GM03348 (cell line): ENCODE measurements around the gene CRYGN.

Source experiments
- DNase-seq: peaks from one replicate; pipeline ENCODE4 v3.0.0; 2012; ENCODE audit warnings: low spot score

The CRYGN gene

DNA sequence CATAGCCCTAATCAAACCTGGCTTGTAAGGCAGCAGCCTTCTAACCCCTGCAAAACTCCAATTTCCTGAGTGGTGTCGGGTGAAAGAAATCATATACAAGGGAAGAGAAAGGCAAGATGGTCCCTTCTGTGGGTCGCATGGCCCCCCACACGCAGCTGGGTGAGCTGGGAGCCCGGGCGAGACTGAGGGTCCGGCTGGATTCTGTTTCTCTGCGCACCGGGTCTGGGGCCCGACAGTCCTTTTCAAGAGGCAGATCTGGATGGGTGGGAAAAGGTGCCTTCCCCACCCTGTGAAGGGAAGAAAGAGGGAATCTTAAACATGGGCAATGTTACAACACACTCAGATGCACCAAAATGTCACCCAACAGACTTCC is 48.6 kb downstream of the CRYGN start:
- no peak for DNase-seq

DNA sequence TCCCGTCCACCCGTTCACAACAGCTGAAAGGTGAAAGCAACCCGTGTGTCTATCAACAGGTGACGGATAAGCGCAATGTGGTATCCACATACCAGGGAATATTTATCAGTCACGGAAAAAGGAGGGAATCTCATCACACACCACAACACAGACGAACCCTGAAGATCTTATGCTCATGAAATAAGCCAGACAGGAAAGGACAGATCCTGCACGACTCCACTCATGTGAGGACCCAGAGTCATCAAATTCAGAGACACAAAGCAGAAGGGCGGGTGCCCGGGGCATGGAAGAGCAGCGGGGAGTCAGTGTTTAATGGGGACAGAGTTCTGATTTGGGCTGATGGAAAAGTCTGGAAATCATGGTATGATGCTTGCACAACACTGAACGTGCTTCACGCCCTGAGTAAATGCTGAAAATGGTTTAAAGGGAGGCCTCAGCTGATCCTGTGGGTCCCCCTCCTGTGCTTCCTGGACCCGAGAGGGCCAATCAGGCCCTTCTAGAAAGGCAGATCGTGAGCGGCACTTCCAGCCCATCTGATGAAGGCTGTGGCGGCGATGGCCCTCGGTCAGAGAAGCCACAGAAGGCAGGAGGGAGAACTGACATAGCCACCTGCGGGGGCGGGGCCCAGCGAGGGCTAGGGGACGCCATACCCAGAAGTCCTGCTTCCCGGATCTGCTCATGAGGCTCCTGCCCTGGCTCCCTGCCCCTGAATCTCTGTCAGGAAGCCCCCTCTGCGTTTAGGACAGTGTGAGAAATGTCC is 49.2 kb downstream of the CRYGN start:
- DNase-seq, result no peak

DNA sequence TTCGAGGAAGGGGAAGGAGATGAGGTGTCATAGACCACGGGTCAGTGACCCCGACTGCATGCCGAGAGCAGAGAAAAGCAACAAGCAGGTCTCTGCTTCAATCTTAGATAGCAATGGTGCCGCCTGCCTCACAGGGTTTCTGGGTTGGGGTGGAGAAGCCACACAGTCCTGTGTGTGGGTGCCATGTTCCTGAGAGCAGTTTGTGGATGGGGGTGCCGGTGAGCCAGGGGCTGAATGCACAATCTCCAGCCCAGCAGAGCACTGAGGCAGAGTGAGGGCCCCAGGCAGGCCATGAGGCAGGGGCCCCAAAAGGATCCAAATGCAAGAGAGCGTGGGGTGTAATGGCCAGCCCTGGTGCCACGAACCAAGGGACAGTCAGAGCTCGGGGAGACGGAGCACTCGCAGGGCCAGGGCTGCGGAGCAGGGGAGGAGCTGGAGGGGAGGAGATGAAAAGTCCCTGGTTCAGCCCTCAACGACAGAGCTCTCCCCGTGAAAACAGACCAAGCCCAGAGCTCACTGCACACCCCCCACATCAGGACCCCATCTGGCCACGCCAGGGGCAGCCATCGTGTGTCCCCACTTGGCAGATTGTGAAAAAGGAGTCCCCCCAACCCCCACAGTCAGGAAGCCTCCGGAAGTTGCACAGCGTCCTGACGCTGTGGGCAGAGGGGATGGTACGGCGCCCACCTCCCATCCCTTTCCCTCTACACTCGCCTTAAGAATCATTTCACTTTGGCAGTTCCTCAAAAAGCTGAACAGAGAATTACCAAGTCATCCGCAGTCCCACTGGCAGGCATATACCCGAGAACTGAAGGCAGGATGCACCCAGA is 50.0 kb downstream of the CRYGN start:
- no peak for DNase-seq

DNA sequence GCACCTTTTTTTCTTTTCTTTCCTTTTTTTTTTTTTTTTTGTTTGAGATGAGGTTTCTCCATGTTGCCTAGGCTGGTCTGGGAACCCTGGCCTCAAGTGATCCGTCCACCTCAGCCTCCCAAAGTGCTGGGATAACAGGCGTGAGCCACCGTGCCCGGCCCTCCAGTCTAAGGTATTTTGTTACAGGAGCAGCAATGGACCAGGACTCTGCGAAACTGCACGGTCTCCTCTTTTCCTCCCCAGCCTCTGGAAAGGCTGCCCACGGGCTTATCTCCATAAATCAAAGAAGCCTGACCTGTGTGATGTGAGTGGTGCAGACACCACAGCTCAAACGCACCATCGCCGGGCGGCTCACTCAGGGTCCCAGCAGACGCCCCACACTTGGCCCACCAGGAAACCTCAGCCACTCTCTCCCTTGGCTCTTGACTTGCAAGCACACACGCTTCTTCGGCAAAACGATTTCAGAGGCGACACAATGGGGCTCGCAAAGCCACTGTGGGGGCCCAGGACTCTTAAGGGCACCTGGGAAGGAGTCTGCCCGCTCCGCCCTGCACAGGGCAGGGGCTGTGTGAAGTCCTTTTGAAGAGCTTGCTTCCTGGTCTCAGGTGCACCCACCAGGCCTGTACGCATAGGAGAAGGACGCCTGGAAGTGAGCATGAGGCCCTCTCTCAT is 50.7 kb downstream of the CRYGN start:
- DNase-seq, result no peak

DNA sequence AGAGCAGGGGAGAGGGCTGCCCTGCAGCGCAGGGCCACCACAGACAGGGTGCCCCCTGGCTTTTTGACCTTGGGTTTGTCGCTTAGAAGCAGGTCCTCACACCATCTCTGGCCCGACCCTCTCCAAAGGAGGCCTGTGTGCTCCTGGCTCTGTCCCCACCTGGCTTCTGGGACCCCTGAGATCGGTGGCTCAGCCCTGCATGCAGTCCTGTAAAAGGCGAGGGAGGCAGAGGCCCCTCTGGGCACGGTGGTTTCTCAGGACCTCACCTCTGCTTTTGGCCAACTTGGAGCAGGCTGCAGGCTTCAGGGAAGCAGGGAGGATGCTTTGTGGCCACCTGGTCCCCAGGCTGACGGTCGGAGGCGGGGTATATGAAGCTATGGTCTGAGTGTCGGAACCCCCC is 51.5 kb downstream of the CRYGN start:
- no peak for DNase-seq

DNA sequence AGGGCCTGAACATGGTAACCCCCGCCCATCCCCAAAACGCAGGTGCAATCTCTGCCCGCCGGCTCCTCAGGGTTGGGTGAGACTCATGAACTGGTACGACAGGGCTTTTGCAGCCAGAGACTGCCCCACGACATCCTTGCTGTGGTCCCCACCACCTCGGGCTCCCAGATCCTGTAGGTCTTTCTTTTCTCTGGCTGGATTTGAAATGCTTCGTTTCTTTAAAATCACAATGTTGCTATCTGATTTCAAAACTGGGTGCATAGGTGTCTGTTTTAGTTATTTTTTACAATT is 52.0 kb downstream of the CRYGN start:
- DNase-seq, result no peak

DNA sequence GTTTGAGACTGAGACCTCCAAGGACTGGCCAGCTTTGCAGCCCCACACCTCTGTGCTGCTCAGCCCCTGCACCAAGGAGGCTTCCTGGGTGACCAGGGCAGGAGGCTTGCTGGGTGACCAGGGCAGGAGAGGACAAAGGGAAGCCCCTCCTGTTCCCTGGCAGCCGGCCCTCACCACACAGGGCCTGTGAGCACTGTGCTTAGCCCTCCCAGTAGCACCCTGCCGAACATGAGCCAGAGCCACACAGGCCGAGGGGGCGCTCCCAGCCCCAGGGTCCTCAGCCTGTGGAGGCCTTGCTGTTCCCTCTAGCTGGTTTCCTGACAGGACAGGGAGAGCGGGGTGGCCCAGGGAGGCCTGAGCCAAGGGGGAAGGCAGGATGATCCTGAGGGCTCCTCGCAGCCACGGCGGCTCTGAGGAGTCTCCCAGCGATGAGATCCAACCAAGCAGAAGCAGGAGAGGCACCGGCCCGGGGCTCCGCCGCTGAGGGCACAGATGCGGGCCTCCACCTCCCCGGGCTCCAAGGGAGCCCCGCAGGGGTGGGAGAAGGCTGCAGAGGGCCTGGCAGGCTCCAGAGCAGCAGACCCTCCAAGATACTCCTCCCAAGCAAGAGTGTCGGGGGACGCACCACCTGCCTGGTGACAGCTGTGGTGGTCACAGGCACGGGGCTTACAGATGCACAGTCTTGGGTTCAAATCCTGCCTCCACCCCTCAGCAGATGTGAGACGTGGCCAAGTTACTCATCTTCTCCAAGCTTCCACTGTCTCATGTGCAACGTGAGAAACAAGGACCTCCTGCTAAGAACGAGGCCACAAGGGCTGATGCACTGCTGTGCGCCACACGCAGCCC is 52.6 kb downstream of the CRYGN start:
- DNase-seq, result no peak

DNA sequence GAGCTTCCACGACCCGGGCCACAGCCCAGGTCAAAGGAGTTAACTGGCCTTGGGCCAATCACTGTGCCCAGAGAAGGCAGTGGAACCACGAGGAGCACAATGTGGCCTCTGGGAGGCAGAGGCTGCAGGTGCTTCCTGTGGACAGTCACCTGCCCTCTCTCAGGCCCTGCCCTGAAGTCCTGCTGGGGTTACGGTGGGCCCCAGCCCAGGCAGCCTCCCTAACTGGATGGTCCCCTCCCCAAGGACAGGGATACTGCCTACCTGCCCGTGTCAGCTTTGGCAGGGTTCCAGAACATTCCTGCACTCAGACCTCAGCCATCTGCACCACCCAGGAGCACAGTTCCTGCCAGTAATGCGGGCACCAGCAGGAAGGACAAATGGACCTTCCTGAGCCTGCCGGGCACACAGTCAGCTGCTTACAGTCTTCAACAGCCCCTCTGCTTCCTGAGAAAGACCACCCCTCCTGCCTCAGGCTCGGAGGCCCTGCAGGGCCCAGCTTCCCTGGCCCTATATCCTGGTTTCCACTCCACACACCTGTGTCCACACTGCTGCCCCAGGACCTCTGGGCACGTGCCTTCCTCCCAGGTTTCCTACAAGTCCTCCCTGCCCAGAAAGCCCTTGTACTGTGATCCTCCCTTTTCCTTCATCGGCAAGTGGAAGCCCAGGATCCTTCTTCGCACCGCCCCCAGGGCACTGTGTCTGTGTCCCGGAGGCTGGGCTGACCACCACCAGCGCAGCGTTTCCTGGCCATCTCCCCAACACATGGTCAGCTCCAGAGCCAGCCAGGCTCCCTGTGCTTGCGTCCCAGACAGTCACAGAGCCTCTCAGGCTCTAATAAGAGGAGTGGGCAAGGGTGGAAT is 53.4 kb downstream of the CRYGN start:
- no peak for DNase-seq

DNA sequence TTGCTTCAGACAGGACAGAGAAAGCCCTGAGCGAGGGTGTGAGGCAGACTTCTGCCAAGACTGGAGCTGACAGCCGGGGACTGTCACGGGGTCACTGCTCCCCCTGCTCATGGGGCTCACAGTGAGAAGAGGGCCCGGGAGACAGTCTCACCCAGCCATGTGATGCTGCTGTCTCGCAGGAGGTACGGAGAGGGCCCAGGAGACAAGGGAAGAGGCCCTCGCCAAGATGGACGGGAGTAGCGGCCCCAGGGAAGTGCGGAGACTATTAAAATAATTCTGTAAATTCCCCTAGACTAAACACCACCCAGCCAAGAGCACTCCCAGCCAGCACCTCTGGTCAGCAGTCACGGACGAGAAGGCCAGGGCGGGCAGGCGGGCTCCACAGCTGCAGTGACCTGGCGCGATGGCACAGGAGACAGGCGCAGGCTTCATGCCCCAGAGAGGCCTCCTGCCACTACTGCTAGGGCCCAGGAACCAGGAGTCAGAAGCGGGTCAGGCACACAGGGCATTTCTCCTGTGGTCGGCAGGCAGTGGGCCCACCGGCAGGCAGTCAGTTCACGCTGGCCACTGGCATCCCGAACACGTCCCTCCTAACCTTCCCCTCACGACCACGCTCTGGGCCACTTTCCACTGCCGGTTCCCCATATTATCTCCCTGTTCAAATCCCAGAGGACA is 54.2 kb downstream of the CRYGN start:
- DNase-seq, result no peak

DNA sequence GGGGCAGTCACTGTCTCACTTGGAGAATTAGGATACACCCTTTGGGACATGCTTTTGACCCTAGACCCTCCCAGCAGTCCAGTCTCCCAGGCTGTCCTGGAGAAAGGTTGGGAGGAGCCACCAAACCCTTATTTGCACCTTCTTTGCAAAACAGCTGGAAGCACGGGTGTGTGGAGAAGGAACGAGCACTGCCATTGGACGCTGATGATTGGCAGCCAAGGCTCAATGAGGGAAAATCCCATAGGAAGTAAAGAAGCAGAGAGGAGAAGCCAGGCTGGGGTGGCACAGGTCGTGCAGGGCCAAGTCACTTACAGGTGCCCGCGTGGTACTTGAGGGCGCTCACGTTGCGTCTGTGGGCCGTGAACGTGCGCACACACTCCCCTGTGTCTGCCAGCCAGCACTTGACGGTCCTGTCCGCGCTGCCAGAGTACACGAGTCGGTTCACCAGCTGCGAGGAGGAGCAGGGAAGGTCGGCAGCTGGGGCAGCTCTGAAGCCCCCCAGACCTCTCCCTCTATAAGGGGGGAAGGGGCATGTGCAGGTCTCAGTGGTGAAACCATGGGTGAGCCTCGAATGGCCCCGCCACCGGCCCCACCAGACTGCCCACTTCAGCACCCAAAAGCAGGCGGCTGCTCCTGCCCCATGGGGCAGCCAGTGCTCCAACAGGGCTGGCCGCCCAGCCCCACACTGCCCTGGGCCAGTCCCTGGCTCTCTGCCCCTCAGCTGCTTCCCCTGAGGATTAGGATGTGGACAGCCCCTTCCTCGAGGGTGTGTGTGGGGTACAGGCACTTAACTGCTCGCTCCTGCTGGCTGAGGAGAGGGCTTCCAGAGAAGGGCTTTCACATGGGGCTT is 54.9 kb downstream of the CRYGN start:
- no peak for DNase-seq

DNA sequence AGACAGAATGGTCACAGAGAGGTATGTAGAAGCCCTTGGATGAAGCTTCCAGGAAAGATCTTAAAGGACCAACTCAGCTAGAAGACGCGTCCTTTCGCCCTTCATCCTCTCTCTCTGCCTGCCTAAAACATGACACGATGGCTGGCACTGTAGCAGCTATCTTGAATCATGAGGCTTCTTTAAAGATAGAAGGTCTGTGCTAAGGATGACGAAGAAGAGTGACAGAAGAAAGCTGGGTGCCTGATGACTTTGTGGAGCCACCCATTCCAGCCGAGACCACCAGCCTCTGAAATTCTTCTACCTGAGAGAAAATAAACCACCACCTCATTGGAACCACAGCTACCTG is 55.6 kb downstream of the CRYGN start:
- DNase-seq, result no peak

DNA sequence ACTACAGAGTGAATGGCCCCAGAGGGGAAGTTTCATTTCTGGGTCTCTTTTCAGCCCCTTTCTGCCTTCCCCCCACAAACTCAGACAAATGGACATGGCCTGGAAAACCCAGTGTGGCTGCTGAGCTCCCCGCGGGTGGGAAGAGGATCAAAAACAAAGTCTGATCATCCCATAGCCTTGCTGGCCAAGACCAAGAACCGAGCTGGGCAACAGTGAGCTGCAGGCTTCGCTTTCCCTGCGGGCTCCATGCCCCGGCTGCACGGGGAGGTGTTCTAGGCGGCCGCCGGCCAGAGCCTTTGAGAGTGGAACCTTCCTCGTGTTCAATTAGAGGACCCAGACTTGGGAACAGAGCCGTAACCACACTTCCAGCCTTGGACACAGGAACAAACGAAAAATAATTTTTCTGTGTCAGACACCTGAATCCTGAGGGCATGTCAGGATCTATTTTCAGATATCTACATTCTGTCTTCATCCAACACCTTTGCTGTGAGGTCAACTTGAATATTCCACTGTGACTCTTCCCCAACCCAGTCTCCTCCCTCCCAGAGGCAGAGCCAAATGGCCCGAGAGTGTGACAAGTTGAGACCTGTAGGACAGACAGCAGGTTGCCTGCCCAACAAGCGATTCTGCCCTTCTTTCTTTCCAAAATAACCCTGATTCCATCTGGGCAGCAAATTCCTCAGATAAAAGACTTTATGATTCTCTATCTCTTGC is 56.1 kb downstream of the CRYGN start:
- DNase-seq, result no peak

DNA sequence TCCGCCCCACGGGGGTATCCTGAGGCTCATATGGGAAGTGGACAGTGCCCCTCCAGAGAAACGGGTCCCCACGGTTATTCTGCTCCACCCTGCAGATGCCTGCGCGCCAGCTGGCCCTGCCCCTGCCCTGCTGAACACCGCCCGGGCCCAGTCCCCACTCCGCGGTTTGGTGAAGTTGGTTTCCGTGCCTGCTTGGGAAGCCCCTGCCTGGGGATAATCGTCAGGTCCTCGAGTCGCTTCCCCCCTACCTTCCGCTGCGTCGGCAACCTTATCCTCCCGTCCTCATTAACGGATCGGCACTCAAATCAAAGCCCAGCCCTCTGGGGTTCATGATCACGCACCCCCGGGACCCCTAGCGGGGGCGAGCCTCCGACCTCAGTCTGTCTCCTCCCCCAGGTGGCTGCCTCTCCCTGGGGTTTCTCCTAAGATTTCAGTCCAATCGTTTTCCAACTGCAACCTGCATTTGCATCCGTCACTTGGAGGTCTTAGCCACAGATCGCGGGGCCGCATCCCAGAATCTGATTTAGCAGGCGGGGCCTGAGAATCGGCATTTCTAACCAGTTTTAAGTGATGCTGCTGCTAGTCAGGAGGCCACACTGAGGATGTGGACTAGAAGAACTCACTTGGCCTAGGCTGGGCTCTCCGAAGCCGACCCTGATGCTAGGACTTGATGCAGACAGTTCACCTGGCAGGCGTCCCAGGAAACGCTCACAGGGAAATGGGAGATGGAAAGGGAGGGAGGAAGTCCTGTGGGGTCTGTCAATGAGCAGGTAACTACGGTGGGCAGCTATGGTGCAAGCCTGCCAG is 57.7 kb downstream of the CRYGN start:
- no peak for DNase-seq

DNA sequence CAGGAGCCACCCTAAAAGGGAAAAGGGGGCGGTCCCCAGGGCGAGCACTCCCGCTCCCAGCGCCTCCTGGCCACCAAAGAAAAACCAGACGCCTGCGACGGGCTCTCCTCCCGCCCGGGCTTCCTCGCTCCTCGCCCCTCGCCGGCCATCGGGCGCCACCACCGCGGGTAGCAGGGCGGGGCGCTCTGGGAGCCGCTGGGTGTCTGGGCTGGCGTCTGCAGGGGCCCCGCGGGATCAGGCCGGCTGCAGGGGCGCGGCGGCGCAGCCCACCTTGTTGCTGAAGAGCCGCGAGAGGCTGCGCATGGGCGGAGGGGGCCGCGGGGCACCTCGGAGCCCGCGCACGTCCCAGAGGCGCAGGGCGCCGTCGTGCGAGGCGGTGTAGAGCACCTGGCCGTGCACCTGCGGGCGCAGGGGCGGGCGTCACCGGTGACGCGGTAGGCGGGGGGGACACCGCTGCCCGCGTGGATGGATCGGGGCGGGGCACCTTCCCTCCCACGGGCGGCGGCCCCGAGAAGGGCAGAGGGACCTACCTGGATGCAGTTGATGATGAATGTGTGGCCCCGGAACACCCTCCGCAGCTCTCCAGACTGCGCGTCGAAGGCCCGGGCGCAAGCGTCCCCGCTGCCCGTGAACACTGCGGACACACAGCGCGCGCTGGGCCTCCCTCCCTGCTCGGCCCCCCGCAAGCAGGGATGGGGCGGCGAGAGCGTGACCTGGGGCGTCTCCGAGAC is 58.4 kb downstream of the CRYGN start:
- DNase-seq, result peak; percentile 54

DNA sequence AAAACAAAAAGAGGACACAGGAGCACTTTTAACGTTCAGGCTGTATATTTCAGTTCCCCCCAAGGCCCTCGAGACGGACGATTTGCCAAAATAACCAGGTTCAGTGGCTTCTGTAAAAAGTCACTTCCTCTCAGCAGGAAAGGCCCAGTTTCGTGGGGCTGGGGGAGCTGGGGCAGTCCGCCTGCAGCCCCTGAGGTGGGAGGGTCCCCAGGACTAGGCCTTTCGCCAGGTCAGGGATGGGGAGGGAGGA is 58.9 kb downstream of the CRYGN start:
- DNase-seq, result no peak

DNA sequence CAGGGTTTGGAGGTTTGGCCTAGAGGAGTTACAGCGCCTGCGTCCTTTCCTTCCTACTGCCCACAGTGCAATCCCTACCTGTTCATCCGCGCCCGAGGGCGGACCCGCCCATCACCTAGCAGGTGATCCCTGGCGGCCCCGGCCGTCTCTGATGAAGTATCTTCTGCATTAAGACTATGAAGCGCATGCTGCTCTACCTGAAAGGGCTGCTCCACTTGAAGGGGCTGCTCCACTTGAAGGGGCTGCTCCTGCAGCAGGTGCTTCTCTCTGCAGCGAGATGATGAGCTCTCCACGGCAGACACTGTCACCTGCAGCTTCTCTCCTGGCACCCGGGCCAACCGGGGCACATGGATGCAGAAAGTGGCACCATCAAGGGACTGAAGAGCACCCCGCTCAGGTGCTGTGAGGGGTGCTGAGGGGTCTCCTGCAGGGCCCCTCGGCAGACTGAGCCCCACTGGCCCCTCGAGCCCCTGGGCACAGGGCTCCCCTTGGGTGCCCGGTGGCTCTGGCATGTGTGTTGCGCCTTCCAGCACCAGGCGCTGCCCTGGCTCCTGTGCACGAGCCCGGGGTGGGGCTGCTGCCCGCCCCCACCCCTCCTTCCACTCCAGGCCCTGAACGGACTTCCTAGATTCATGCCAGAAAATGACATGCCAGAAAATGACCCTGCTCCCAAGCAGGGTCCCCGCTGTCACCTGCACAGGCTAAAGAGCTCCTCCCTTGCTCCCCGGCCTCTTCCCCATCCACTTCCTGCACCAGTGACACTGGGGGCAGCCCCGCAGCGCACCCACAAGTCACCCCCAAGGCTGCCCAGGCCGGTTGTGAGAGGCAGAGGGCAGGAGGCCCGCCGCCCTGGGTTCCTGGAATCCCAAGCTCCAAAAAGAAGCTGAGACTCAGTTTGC is 59.5 kb downstream of the CRYGN start:
- DNase-seq, result no peak
